IMR-90 (cell line): ENCODE measurements around the gene ECSIT.

Experiments used
- BHLHE40 ChIP-seq: fragments of 150-350 bp; IDR thresholded peaks from 2 replicates; pipeline ENCODE4 v1.6.1; 2016; ENCODE audit warnings: mild to moderate bottlenecking, low read depth, low read length
- CEBPB ChIP-seq: IDR thresholded peaks from 2 replicates; pipeline ENCODE4 v1.6.1; 2012; ENCODE audit warnings: low read depth, low read length, improper control_type of control experiment
- ELK1 ChIP-seq: fragments of 150-350 bp; IDR thresholded peaks from 2 replicates; pipeline ENCODE4 v1.6.1; 2016; ENCODE audit warnings: low read depth, mild to moderate bottlenecking, low read length, moderate library complexity, borderline replicate concordance
- MAFK ChIP-seq: IDR thresholded peaks from 2 replicates; pipeline ENCODE4 v1.6.1; 2012; ENCODE audit warnings: low read depth, low read length, improper control_type of control experiment
- MAZ ChIP-seq: IDR thresholded peaks from 2 replicates; pipeline ENCODE4 v1.6.1; 2012; ENCODE audit warnings: low read depth, mild to moderate bottlenecking, low read length, improper control_type of control experiment, moderate library complexity, borderline replicate concordance
- MXI1 ChIP-seq: IDR thresholded peaks from 2 replicates; pipeline ENCODE4 v1.6.1; 2012; ENCODE audit warnings: low read depth, mild to moderate bottlenecking, low read length, moderate library complexity, borderline replicate concordance
- POLR2A ChIP-seq: IDR thresholded peaks from 2 replicates; pipeline ENCODE4 v1.6.1; 2012; ENCODE audit warnings: mild to moderate bottlenecking, low read depth, low read length
- RFX5 ChIP-seq: IDR thresholded peaks from 2 replicates; pipeline ENCODE4 v1.8.0; 2012; ENCODE audit warnings: low read depth, mild to moderate bottlenecking, low read length, moderate library complexity
- TF ChIP-seq, protein P1 (sequence below): conservative IDR thresholded peaks from 2 replicates; pipeline ENCODE4 v1.5.1; 2012; ENCODE audit warnings: mild to moderate bottlenecking, low read depth, low read length, improper control_type of control experiment

DNA sequence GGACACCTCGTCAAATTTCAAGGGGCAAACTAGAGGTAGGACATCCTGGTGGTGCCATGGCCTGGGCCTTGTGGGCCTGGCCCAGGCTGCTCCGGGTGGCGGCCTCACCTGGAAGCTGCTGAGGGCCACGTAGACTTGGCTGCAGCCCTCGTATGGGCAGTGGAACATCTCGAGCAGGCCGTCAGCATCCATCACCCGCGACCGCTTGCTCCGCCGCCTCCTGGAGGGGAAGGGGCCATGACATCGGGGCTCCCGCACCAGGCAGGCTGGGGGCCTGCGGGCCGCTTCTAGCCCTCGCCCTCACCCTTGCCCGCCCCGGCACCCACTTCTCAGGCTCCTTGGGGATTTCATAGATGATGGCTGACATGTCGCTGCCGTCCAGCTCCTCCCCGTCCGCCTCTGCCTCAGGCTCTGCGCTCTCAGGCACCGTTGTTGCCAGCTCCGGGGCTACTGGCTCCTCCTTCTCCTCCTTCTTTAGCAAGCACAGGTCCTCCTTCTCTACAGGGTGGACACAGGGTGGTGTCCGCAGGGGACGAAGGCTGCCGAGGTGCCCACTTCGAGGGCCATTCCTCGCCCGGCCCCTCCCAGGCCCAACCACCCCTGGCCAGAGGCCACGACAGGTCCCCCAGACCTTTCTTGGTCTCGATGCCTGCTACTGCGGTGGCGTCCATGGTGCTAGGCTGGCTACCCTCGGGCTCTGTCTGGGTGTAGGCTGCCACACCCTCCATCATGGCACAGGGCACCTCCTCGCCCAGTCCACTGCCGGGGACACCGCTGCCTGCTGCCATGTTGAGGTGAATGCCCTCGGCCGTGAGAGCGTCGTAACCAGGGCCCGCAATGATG is 42.1 kb downstream of the ECSIT start:
- TF ChIP-seq CEBPB, result no peak
- TF ChIP-seq, protein P1, sequence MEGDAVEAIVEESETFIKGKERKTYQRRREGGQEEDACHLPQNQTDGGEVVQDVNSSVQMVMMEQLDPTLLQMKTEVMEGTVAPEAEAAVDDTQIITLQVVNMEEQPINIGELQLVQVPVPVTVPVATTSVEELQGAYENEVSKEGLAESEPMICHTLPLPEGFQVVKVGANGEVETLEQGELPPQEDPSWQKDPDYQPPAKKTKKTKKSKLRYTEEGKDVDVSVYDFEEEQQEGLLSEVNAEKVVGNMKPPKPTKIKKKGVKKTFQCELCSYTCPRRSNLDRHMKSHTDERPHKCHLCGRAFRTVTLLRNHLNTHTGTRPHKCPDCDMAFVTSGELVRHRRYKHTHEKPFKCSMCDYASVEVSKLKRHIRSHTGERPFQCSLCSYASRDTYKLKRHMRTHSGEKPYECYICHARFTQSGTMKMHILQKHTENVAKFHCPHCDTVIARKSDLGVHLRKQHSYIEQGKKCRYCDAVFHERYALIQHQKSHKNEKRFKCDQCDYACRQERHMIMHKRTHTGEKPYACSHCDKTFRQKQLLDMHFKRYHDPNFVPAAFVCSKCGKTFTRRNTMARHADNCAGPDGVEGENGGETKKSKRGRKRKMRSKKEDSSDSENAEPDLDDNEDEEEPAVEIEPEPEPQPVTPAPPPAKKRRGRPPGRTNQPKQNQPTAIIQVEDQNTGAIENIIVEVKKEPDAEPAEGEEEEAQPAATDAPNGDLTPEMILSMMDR, result no peak
- no peak for TF ChIP-seq RFX5
- no peak for TF ChIP-seq POLR2A
- no peak for TF ChIP-seq MAZ
- no peak for TF ChIP-seq ELK1
- no peak for TF ChIP-seq MAFK
- TF ChIP-seq BHLHE40, result no peak
- TF ChIP-seq MXI1, result no peak
